Dedifferentiated amniotic fluid mesenchymal stem cell (primary cell): ENCODE data around the gene FAM107A.

Experiments used
- DNase-seq: peaks from one replicate; pipeline ENCODE4 v3.0.0-alpha.2; 2016; ENCODE audit errors: extremely low spot score

The FAM107A gene

GRCh38 chr3:58518291-58518789 lies 58.9 kb downstream of the FAM107A start:
- DNase-seq, result no peak

DNA sequence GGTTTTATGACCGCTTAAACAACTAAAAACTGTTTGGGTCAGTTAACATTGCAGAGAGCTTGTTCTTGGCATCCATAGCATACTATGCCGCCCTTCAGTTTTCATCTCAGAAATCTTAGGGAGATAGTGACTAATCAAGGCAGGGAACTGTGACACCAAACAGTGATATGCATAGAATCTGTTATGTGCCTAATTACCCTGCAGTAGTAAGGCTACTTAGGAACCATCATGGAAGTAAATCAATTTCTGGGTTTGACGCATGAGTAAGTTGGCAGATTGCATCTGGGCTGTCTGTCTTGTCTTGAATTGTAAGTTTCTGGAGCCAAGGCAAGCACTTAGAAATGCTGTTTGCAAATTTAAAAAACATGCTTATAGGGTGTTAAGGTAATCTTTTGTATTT lies 62.8 kb downstream of the FAM107A start:
- DNase-seq, result no peak
